ENCODE results near the gene IFI30.

Gene IFI30

GRCh38 chr19:18219911-18220631, 46.5 kb downstream of the IFI30 start:
- TF ChIP-seq CTCF (IDR thresholded peaks at IDR 0.05): no peak
- no peak for DNase-seq
- no peaks in the 10 kb centered on the region for H3K9me3 ChIP-seq
- peaks cover 0 to 32% of the 10 kb centered on the region in 2 donors for H3K27me3 ChIP-seq
- no peak overlapping the region for H3K27ac ChIP-seq
- no peak overlapping the region for H3K4me3 ChIP-seq
- intact Hi-C loops (cut with DNase I; ENCODE audit: low total_unique reads): no loop called here
- no peaks in the 10 kb centered on the region for H3K36me3 ChIP-seq
- H3K4me1 ChIP-seq: peaks cover 0 to 12% (median 10%) of the 10 kb centered on the region in 4 donors

GRCh38 chr19:18220632-18221275, 47.1 kb downstream of the IFI30 start:
- no peak for TF ChIP-seq CTCF (IDR thresholded peaks at IDR 0.05)
- H3K36me3 ChIP-seq: no peaks in the 10 kb centered on the region
- H3K4me1 ChIP-seq: peaks cover 0 to 18% (median 17%) of the 10 kb centered on the region in 4 donors
- H3K27me3 ChIP-seq: peaks cover 0 to 39% of the 10 kb centered on the region in 2 donors
- intact Hi-C loops (cut with DNase I; ENCODE audit: low total_unique reads): no loop called here
- H3K4me3 ChIP-seq: no peak overlapping the region
- no peak for DNase-seq
- H3K9me3 ChIP-seq: no peaks in the 10 kb centered on the region
- H3K27ac ChIP-seq: no peak overlapping the region

- Histone ChIP-seq H3K27me3 (peaks cover 0 to 52% of the 10 kb centered on the region in 2 donors), H3K9me3 (no peaks in the 10 kb centered on the region), H3K27ac (no peak overlapping the region), H3K4me3 (no peak overlapping the region), H3K4me1 (peaks cover 0 to 26% (median 24%) of the 10 kb centered on the region in 4 donors), H3K36me3 (no peaks in the 10 kb centered on the region)
- TF ChIP-seq CTCF (IDR thresholded peaks at IDR 0.05): no peak
- no peak for DNase-seq
- intact Hi-C loops (cut with DNase I; ENCODE audit: low total_unique reads): no loop called here
Observed at GRCh38 chr19:18221815-18222725, 48.5 kb downstream of the IFI30 start.

- DNase-seq: peak in 1 of 2 donors; percentile 25
- peak overlapping the region in 1 of 2 donors; percentile 42 for H3K27ac ChIP-seq
- no peaks in the 10 kb centered on the region for H3K9me3 ChIP-seq
- intact Hi-C loops (cut with DNase I; ENCODE audit: low total_unique reads): no loop called here
- peaks cover 0 to 68% of the 10 kb centered on the region in 2 donors for H3K27me3 ChIP-seq
- H3K4me3 ChIP-seq: peak overlapping the region; percentile 40 to 43
- TF ChIP-seq CTCF (IDR thresholded peaks at IDR 0.05): no peak
- peaks cover 0 to 39% (median 31%) of the 10 kb centered on the region in 4 donors for H3K4me1 ChIP-seq
- H3K36me3 ChIP-seq: no peaks in the 10 kb centered on the region
Observed at GRCh38 chr19:18223860-18224524, 50.4 kb downstream of the IFI30 start.
